ENCODE measurements around the gene OTUD5.

GRCh38 chrX:48897625-48898306, 59.6 kb downstream of the OTUD5 start, which contains the start of the genes PQBP1 and TIMM17B:
- no peak for TF ChIP-seq CTCF (IDR thresholded peaks at IDR 0.05; ENCODE audit: low read length)
- TF ChIP-seq EZH2 (optimal IDR thresholded peaks at IDR 0.05; ENCODE audit: low read depth, low read length): no peak

Data from MM.1S (cell line).